Erythroblast (primary cell): Measurements from ENCODE around the gene RIPOR2.

Experiments
- DNase-seq, 2 experiments: peaks; one replicate each; lab custom pipeline; 2025; lab: John Stamatoyannopoulos, UW
- GATA1 ChIP-seq: IDR thresholded peaks from 2 replicates; pipeline ENCODE4 v1.6.1; 2011; ENCODE audit warnings: low read depth, mild to moderate bottlenecking, control low read depth, low read length, moderate library complexity
- POLR2A ChIP-seq: IDR thresholded peaks from 2 replicates; pipeline ENCODE4 v1.6.1; 2011; ENCODE audit warnings: mild to moderate bottlenecking, low read length

RIPOR2 gene

DNA sequence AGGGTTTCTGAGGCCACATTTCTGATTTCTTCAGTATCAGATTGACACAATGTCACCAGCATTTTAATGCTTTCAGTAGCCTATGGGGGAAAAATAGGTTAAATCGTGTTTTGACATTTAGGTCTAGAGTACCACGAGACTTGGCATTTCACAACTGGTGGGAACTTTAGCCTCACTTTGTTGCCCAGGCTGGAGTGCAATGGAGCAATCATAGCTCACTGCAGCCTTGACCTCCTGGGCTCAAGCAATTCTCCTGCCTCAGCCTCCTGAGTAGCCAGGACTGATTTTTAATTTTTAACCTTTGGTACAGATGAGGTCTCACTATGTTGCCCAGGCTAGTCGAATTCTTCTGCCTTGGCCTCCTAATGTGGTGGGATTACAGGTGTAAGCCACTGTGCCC, 126.0 kb downstream of the RIPOR2 start:
- TF ChIP-seq GATA1 (no peak), POLR2A (no peak)

DNA sequence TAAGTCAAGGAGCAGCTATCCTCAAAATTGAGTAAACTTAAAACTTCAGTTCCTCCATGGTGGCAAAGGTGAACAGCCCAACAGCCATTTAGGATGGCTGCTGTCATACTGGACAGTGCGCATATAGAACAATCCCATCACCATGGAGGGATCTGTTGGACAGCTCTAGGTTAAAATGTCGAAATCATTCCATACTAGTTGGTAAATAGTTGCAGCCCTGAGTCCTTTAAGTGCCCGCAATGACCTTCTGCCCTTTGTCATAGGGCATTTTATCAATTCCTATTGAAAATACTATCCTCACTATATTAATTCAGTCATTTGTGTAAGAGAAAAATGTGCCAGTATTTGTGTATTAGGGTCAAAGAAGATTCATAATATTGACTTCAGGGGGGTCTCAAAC, 128.2 kb downstream of the RIPOR2 start:
- no peak for DNase-seq
- no peak for TF ChIP-seq GATA1
- no peak for TF ChIP-seq POLR2A

More for the DNA sequence above, 126.0 kb downstream of the RIPOR2 start:
- DNase-seq, result no peak

GRCh38 chr6:24802271-24803059, 133.3 kb downstream of the RIPOR2 start:
- no peak for TF ChIP-seq POLR2A
- no peak for TF ChIP-seq GATA1
- no peak for DNase-seq

DNA sequence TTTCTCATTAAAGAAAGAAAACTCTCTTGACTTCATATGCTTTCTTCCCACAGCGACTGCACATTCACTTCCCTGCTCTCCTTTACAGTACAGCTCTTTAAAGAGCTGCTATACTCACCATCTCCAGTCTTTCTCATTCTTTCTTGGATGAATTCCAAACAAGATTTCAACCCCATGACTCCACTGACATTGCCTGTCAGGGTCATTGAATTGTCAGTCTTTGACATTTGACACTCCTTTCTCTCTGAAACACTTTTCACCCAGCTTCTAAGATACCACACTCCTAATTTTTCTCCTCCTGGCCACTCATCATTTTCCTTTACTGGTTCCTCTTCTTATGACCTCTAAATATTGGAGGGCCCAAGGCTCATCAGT, 136.2 kb downstream of the RIPOR2 start:
- TF ChIP-seq POLR2A (no peak), GATA1 (no peak)
- peak in 1 of 2 experiments; percentile 6 for DNase-seq

DNA sequence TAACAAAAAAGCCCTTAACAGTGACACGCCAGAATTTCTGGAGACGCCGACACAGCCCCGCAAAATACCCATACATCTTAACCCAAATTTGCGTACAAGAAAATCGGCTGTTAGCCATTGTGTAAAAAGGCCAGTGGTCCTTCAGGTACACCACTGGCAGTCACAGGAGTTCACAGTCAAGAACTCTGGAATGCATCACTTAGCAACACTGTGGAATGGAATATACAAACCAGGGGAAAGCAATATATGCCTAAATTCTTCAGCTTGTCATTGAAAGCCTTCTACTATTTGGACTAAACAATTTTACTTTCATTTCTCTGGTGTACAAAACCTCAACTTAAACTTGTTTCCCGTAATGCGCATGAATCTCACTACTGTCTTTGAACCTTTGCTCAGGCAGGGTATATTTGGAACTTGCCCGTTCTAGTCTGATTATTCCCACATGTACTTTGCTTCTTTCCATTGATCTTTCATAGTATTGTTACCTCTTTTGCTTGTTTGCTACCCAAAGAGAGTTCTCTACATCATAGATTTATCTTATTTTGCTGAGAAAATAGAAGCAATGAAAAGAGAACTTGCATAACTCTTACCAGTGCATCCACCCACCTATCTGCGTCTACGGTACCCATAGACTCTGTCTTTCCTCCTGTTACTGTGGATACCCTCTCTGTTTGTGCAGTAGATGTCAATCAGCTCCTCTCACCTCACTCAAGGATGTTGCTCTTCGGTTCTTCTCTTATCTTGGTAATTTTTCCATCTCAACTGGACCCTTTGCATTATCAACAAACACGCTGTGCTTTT, 136.8 kb downstream of the RIPOR2 start, which contains the start of gene ARMH2:
TSS of gene ARMH2 (minus strand) at position 178 of the 801 bp plus-strand sequence. CDS start at position 118, 60 bp downstream.
- TF ChIP-seq POLR2A, result no peak
- no peak for TF ChIP-seq GATA1
- no peak for DNase-seq

GRCh38 chr6:24797596-24798216, 138.1 kb downstream of the RIPOR2 start:
- no peak for DNase-seq
- TF ChIP-seq GATA1 (no peak), POLR2A (no peak)

- TF ChIP-seq POLR2A (no peak), GATA1 (no peak)
- DNase-seq, result no peak
Measured at GRCh38 chr6:24796616-24797290, 139.0 kb downstream of the RIPOR2 start.

DNA sequence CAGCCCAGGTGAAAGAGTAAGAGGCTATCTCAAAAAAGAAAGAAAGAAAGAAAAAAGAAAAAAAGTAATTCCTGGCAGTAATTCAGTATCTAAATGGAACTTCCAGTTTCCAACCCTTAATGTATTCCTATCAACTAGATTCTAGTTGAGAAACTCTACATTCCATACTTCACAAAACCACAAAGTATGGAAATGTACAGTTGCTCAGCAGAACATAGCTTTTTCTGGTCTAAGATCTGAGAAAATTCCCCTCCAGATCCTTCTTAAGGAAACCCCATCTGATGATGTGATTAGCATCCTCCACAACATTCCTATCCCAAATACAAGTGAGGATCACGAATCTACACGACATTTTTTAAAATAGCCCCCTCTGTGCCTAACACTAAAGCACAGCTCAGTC, 140.7 kb downstream of the RIPOR2 start:
- DNase-seq, result no peak
- TF ChIP-seq GATA1 (no peak), POLR2A (no peak)

DNA sequence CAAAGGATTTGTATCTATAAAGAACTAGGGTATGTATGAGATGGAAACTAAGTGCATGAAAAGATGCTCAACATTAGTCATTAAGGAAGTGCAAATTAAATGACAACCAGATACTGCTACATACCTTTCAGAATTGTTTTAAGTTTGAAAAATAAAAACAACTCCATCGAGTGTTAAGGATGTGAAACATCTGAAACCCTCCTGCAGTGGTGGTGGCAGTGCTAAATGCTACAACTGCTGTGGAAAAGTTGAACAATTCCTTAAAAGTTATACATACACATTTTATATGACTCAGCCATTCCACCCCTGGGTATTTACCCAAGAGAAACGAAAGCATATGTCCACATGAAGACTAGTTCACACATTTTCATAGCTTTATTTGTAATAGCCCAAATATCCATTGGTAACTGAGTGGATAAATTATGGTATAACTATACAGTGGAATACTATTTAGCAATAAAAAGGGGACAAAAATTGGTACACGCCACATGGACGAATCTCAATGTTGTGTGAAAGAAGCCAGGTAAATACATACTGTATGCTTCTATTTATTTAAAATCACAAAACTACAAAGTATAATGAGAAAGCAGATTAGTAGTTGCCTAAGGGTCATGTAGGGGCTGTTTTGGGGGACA, 147.6 kb downstream of the RIPOR2 start:
- TF ChIP-seq POLR2A, result no peak
- TF ChIP-seq GATA1, result no peak
- DNase-seq, result no peak

DNA sequence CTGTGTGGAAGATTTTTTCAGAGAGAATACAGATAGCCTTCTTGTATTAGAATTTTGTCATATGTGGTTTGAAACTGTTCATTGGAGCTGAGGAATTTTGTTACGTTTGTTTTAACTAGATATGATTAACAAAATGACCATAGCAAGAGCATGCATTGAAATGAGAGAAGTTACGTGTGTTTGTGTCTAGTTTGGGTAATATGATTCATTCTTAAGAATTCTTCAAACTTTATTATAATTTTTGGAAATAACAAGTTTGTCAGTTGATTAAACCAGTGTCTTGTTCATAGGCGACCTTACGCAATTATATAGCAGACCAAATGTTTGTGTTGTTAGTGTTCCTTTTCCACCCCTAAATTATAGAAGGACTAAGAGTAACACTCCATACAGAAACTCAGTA, 155.6 kb downstream of the RIPOR2 start:
- TF ChIP-seq GATA1 (no peak), POLR2A (no peak)
- DNase-seq, result no peak

- DNase-seq, result no peak
- no peak for TF ChIP-seq GATA1
- TF ChIP-seq POLR2A, result no peak
Measured at GRCh38 chr6:24779416-24780016, 156.2 kb downstream of the RIPOR2 start.

GRCh38 chr6:24778878-24779277, 156.9 kb downstream of the RIPOR2 start:
- no peak for DNase-seq
- TF ChIP-seq POLR2A (no peak), GATA1 (no peak)
